GM21447 (cell line): ENCODE measurements around the gene FAM151B.

Experiments used
- ATAC-seq: cut with Tn5 transposase; IDR thresholded peaks from one replicate; pipeline ENCODE4 v1.9.1; 2021; ENCODE audit not compliant: unreplicated experiment

FAM151B gene

GRCh38 chr5:80588858-80589540 lies 101.1 kb downstream of the FAM151B start:
- no peak for ATAC-seq

- ATAC-seq, result no peak
These were observed 102.9 kb downstream of the FAM151B start for GRCh38 chr5:80590766-80591165.

GRCh38 chr5:80591352-80591751 lies 103.5 kb downstream of the FAM151B start:
- no peak for ATAC-seq

GRCh38 chr5:80592105-80592504 lies 104.2 kb downstream of the FAM151B start:
- no peak for ATAC-seq
